Activated naive CD4-positive, alpha-beta T cell treated with anti-CD3 and anti-CD28 coated beads, Interleukin-2, amount 50 U/mL, for 24 hours (primary cell): ENCODE data around the gene ATP2B2.
A peak's percentile ranks its signal among the peaks of the same experiment; 100 is the strongest.
"Not testable (repeated sequence)": the region's sequence is repeated elsewhere in the genome, so short reads cannot be mapped to it uniquely, and the experiment has no call there.

Experiments
- H3K27ac Mint-ChIP-seq: one replicate; pipeline ENCODE4 v1.8.0; 2021; ENCODE audit warnings: mild to moderate bottlenecking, mixed read lengths
- H3K27me3 Mint-ChIP-seq: one replicate; pipeline ENCODE4 v1.8.0; 2021; ENCODE audit warnings: mixed read lengths
- H3K36me3 Mint-ChIP-seq: one replicate; pipeline ENCODE4 v1.8.0; 2021; ENCODE audit warnings: mixed read lengths
- H3K4me1 Mint-ChIP-seq: one replicate; pipeline ENCODE4 v1.8.0; 2021; ENCODE audit warnings: mixed read lengths
- H3K4me3 Mint-ChIP-seq: one replicate; pipeline ENCODE4 v1.8.0; 2021; ENCODE audit warnings: mild to moderate bottlenecking, mixed read lengths
- H3K9me3 Mint-ChIP-seq: one replicate; pipeline ENCODE4 v1.8.0; 2021; ENCODE audit warnings: mixed read lengths

Gene ATP2B2

GRCh38 chr3:10540347-10540746, 35.0 kb upstream of the ATP2B2 start:
- not testable (repeated sequence) for H3K27ac Mint-ChIP-seq, H3K36me3 Mint-ChIP-seq, H3K27me3 Mint-ChIP-seq, H3K4me3 Mint-ChIP-seq, H3K4me1 Mint-ChIP-seq
- H3K9me3 Mint-ChIP-seq, result peaks cover 21% of the 10 kb centered on the region

- H3K4me1 Mint-ChIP-seq, result no peaks in the 10 kb centered on the region
- H3K27me3 Mint-ChIP-seq, result peaks cover 5% of the 10 kb centered on the region
- no peak overlapping the region for H3K4me3 Mint-ChIP-seq
- H3K27ac Mint-ChIP-seq, result peak overlapping the region; percentile 76
- H3K36me3 Mint-ChIP-seq, result peaks cover 1% of the 10 kb centered on the region
- no peaks in the 10 kb centered on the region for H3K9me3 Mint-ChIP-seq
Observed at GRCh38 chr3:10534066-10534465, 28.7 kb upstream of the ATP2B2 start.

GRCh38 chr3:10533737-10534023, 28.3 kb upstream of the ATP2B2 start:
- Mint-ChIP-seq H3K36me3 (peaks cover under 1% of the 10 kb centered on the region), H3K9me3 (no peaks in the 10 kb centered on the region), H3K4me1 (no peaks in the 10 kb centered on the region), H3K27me3 (peaks cover 2% of the 10 kb centered on the region), H3K27ac (no peak overlapping the region), H3K4me3 (no peak overlapping the region)

- Mint-ChIP-seq H3K4me3 (no peak overlapping the region), H3K27ac (no peak overlapping the region), H3K4me1 (no peaks in the 10 kb centered on the region), H3K27me3 (peaks cover 2% of the 10 kb centered on the region), H3K36me3 (no peaks in the 10 kb centered on the region), H3K9me3 (no peaks in the 10 kb centered on the region)
Observed at GRCh38 chr3:10532939-10533736, 27.8 kb upstream of the ATP2B2 start.

GRCh38 chr3:10531031-10531430, 25.6 kb upstream of the ATP2B2 start:
- Mint-ChIP-seq H3K4me1 (no peaks in the 10 kb centered on the region), H3K27ac (no peak overlapping the region), H3K36me3 (no peaks in the 10 kb centered on the region), H3K4me3 (no peak overlapping the region), H3K9me3 (no peaks in the 10 kb centered on the region), H3K27me3 (peaks cover 4% of the 10 kb centered on the region)

- Mint-ChIP-seq H3K27ac (no peak overlapping the region), H3K4me1 (no peaks in the 10 kb centered on the region), H3K27me3 (peaks cover 4% of the 10 kb centered on the region), H3K9me3 (no peaks in the 10 kb centered on the region), H3K4me3 (no peak overlapping the region), H3K36me3 (no peaks in the 10 kb centered on the region)
Observed at GRCh38 chr3:10530241-10530640, 24.9 kb upstream of the ATP2B2 start.

- peaks cover 4% of the 10 kb centered on the region for H3K27me3 Mint-ChIP-seq
- H3K36me3 Mint-ChIP-seq, result no peaks in the 10 kb centered on the region
- no peak overlapping the region for H3K27ac Mint-ChIP-seq
- no peaks in the 10 kb centered on the region for H3K9me3 Mint-ChIP-seq
- no peaks in the 10 kb centered on the region for H3K4me1 Mint-ChIP-seq
- H3K4me3 Mint-ChIP-seq, result no peak overlapping the region
Observed at GRCh38 chr3:10529809-10530208, 24.4 kb upstream of the ATP2B2 start.

- no peaks in the 10 kb centered on the region for H3K36me3 Mint-ChIP-seq
- peaks cover 10% of the 10 kb centered on the region for H3K27me3 Mint-ChIP-seq
- no peaks in the 10 kb centered on the region for H3K4me1 Mint-ChIP-seq
- no peak overlapping the region for H3K27ac Mint-ChIP-seq
- H3K4me3 Mint-ChIP-seq, result no peak overlapping the region
- no peaks in the 10 kb centered on the region for H3K9me3 Mint-ChIP-seq
Observed at GRCh38 chr3:10528046-10528445, 22.7 kb upstream of the ATP2B2 start.

GRCh38 chr3:10527295-10528001, 22.1 kb upstream of the ATP2B2 start:
- H3K36me3 Mint-ChIP-seq, result no peaks in the 10 kb centered on the region
- H3K4me1 Mint-ChIP-seq, result no peaks in the 10 kb centered on the region
- no peak overlapping the region for H3K27ac Mint-ChIP-seq
- H3K27me3 Mint-ChIP-seq, result peaks cover 10% of the 10 kb centered on the region
- H3K4me3 Mint-ChIP-seq, result no peak overlapping the region
- H3K9me3 Mint-ChIP-seq, result no peaks in the 10 kb centered on the region

- peaks cover 10% of the 10 kb centered on the region for H3K27me3 Mint-ChIP-seq
- H3K9me3 Mint-ChIP-seq, result no peaks in the 10 kb centered on the region
- no peak overlapping the region for H3K4me3 Mint-ChIP-seq
- H3K4me1 Mint-ChIP-seq, result no peaks in the 10 kb centered on the region
- H3K27ac Mint-ChIP-seq, result no peak overlapping the region
- H3K36me3 Mint-ChIP-seq, result no peaks in the 10 kb centered on the region
Observed at GRCh38 chr3:10526366-10526765, 21.0 kb upstream of the ATP2B2 start.

- no peak overlapping the region for H3K4me3 Mint-ChIP-seq
- H3K4me1 Mint-ChIP-seq, result no peaks in the 10 kb centered on the region
- peaks cover 10% of the 10 kb centered on the region for H3K27me3 Mint-ChIP-seq
- no peak overlapping the region for H3K27ac Mint-ChIP-seq
- H3K36me3 Mint-ChIP-seq, result no peaks in the 10 kb centered on the region
- no peaks in the 10 kb centered on the region for H3K9me3 Mint-ChIP-seq
Observed at GRCh38 chr3:10524799-10525301, 19.5 kb upstream of the ATP2B2 start.

GRCh38 chr3:10524270-10524669, 18.9 kb upstream of the ATP2B2 start:
- Mint-ChIP-seq H3K9me3 (no peaks in the 10 kb centered on the region), H3K4me1 (no peaks in the 10 kb centered on the region), H3K27ac (no peak overlapping the region), H3K4me3 (no peak overlapping the region), H3K36me3 (no peaks in the 10 kb centered on the region), H3K27me3 (peaks cover 10% of the 10 kb centered on the region)

- Mint-ChIP-seq H3K27me3 (peaks cover 10% of the 10 kb centered on the region), H3K4me1 (no peaks in the 10 kb centered on the region), H3K4me3 (no peak overlapping the region), H3K27ac (no peak overlapping the region), H3K36me3 (no peaks in the 10 kb centered on the region), H3K9me3 (no peaks in the 10 kb centered on the region)
Observed at GRCh38 chr3:10523561-10523960, 18.2 kb upstream of the ATP2B2 start.

GRCh38 chr3:10522646-10523303, 17.4 kb upstream of the ATP2B2 start:
- no peak overlapping the region for H3K27ac Mint-ChIP-seq
- no peaks in the 10 kb centered on the region for H3K36me3 Mint-ChIP-seq
- H3K4me3 Mint-ChIP-seq, result no peak overlapping the region
- H3K9me3 Mint-ChIP-seq, result no peaks in the 10 kb centered on the region
- no peaks in the 10 kb centered on the region for H3K4me1 Mint-ChIP-seq
- H3K27me3 Mint-ChIP-seq, result peaks cover 10% of the 10 kb centered on the region

- Mint-ChIP-seq H3K9me3 (no peaks in the 10 kb centered on the region), H3K27ac (no peak overlapping the region), H3K36me3 (no peaks in the 10 kb centered on the region), H3K4me1 (no peaks in the 10 kb centered on the region), H3K27me3 (peaks cover 10% of the 10 kb centered on the region), H3K4me3 (no peak overlapping the region)
Observed at GRCh38 chr3:10521772-10522441, 16.5 kb upstream of the ATP2B2 start.

GRCh38 chr3:10520072-10520471, 14.7 kb upstream of the ATP2B2 start:
- no peak overlapping the region for H3K27ac Mint-ChIP-seq
- no peaks in the 10 kb centered on the region for H3K9me3 Mint-ChIP-seq
- no peaks in the 10 kb centered on the region for H3K36me3 Mint-ChIP-seq

More at GRCh38 chr3:10520072-10520471, 14.7 kb upstream of the ATP2B2 start:
- Mint-ChIP-seq H3K4me3 (no peak overlapping the region), H3K27me3 (peaks cover 6% of the 10 kb centered on the region), H3K4me1 (no peaks in the 10 kb centered on the region)
